MG63 (cell line): Measurements from ENCODE around the gene RBSN. TPM values are rescaled to one million over a fixed set of nuclear protein-coding genes. Genes with fewer than 3 reads are reported as not detected.

ENCODE experiments used
- DNase-seq: peaks from one replicate; pipeline ENCODE4 v3.0.0-alpha.2; 2020
- H3K27me3 ChIP-seq: fragments of 250-450 bp; sonication (Bioruptor Pico); 2 replicates; pipeline ENCODE4 v1.5.1; 2020; ENCODE audit warnings: mild to moderate bottlenecking, moderate library complexity
- H3K36me3 ChIP-seq: fragments of 250-450 bp; sonication (Bioruptor Pico); 2 replicates; pipeline ENCODE4 v1.5.1; 2020; ENCODE audit warnings: mild to moderate bottlenecking, moderate library complexity
- H3K4me3 ChIP-seq: fragments of 250-450 bp; sonication (Bioruptor Pico); 2 replicates; pipeline ENCODE4 v1.5.1; 2020; ENCODE audit warnings: mild to moderate bottlenecking, moderate library complexity
- H3K9me3 ChIP-seq: fragments of 250-450 bp; sonication (Bioruptor Pico); 2 replicates; pipeline ENCODE4 v1.5.1; 2020; ENCODE audit warnings: mild to moderate bottlenecking, moderate library complexity
- total RNA-seq: library from RNA; depleted of rRNA; stranded (reverse); fragments of >200 nt; shearing (Covaris generic); gene quantifications from 2 replicates; pipeline ENCODE4 v1.2.3, GENCODE V29; 2014; ENCODE audit warnings: low replicate concordance

RBSN gene
- total RNA-seq, 1 experiment from 2014 or later = 13.3 TPM

GRCh38 chr3:15108082-15108545, 9.2 kb upstream of the RBSN start:
- Histone ChIP-seq H3K9me3 (no peaks in the 10 kb centered on the region), H3K36me3 (no peaks in the 10 kb centered on the region), H3K4me3 (no peak overlapping the region), H3K27me3 (no peaks in the 10 kb centered on the region)
- DNase-seq = peak; percentile 58

GRCh38 chr3:15107075-15107947, 8.4 kb upstream of the RBSN start:
- no peaks in the 10 kb centered on the region for H3K27me3 ChIP-seq
- DNase-seq = no peak
- H3K9me3 ChIP-seq = no peaks in the 10 kb centered on the region
- no peaks in the 10 kb centered on the region for H3K36me3 ChIP-seq
- no peak overlapping the region for H3K4me3 ChIP-seq

- peak; percentile 81 for DNase-seq
- Histone ChIP-seq H3K9me3 (no peaks in the 10 kb centered on the region), H3K4me3 (no peak overlapping the region), H3K27me3 (no peaks in the 10 kb centered on the region), H3K36me3 (no peaks in the 10 kb centered on the region)
Measured at GRCh38 chr3:15102836-15103235, 3.9 kb upstream of the RBSN start.

- Histone ChIP-seq H3K36me3 (no peaks in the 10 kb centered on the region), H3K27me3 (no peaks in the 10 kb centered on the region), H3K4me3 (no peak overlapping the region), H3K9me3 (no peaks in the 10 kb centered on the region)
- DNase-seq = peak; percentile 94
Measured at GRCh38 chr3:15102256-15102655, 3.3 kb upstream of the RBSN start.

- Histone ChIP-seq H3K4me3 (peak overlapping the region; percentile 94), H3K36me3 (peaks cover 11% of the 10 kb centered on the region), H3K27me3 (no peaks in the 10 kb centered on the region), H3K9me3 (no peaks in the 10 kb centered on the region)
- DNase-seq = no peak
Measured at GRCh38 chr3:15099364-15100098, 583 bp upstream of the RBSN start.

- no peaks in the 10 kb centered on the region for H3K27me3 ChIP-seq
- peaks cover 12% of the 10 kb centered on the region for H3K36me3 ChIP-seq
- H3K4me3 ChIP-seq = peak overlapping the region; percentile 94
- no peaks in the 10 kb centered on the region for H3K9me3 ChIP-seq
- DNase-seq = no peak
Measured at GRCh38 chr3:15097891-15098290, 1.1 kb downstream of the RBSN start.

GRCh38 chr3:15096046-15096445, 2.9 kb downstream of the RBSN start:
- Histone ChIP-seq H3K36me3 (peaks cover 12% of the 10 kb centered on the region), H3K9me3 (no peaks in the 10 kb centered on the region), H3K4me3 (no peak overlapping the region), H3K27me3 (no peaks in the 10 kb centered on the region)
- no peak for DNase-seq

GRCh38 chr3:15094187-15094875, 4.6 kb downstream of the RBSN start:
- DNase-seq = no peak

GRCh38 chr3:15092686-15093085, 6.3 kb downstream of the RBSN start:
- peaks cover 20% of the 10 kb centered on the region for H3K36me3 ChIP-seq
- no peak overlapping the region for H3K4me3 ChIP-seq
- no peak for DNase-seq
- no peaks in the 10 kb centered on the region for H3K27me3 ChIP-seq
- no peaks in the 10 kb centered on the region for H3K9me3 ChIP-seq

More at GRCh38 chr3:15094187-15094875, 4.6 kb downstream of the RBSN start:
- Histone ChIP-seq H3K36me3 (peaks cover 20% of the 10 kb centered on the region), H3K27me3 (no peaks in the 10 kb centered on the region), H3K9me3 (no peaks in the 10 kb centered on the region), H3K4me3 (no peak overlapping the region)

- no peaks in the 10 kb centered on the region for H3K9me3 ChIP-seq
- DNase-seq = no peak
- peaks cover 20% of the 10 kb centered on the region for H3K36me3 ChIP-seq
- no peaks in the 10 kb centered on the region for H3K27me3 ChIP-seq
- H3K4me3 ChIP-seq = no peak overlapping the region
Measured at GRCh38 chr3:15091575-15091974, 7.4 kb downstream of the RBSN start.

GRCh38 chr3:15089201-15089600, 9.7 kb downstream of the RBSN start:
- Histone ChIP-seq H3K36me3 (peaks cover 10% of the 10 kb centered on the region), H3K4me3 (no peak overlapping the region), H3K27me3 (no peaks in the 10 kb centered on the region), H3K9me3 (no peaks in the 10 kb centered on the region)
- no peak for DNase-seq

GRCh38 chr3:15086699-15087098, 12.2 kb downstream of the RBSN start:
- Histone ChIP-seq H3K36me3 (peaks cover 12% of the 10 kb centered on the region), H3K4me3 (no peak overlapping the region), H3K9me3 (no peaks in the 10 kb centered on the region), H3K27me3 (no peaks in the 10 kb centered on the region)
- no peak for DNase-seq

GRCh38 chr3:15086263-15086662, 12.7 kb downstream of the RBSN start:
- H3K36me3 ChIP-seq = peaks cover 12% of the 10 kb centered on the region
- DNase-seq = no peak

GRCh38 chr3:15083252-15083651, 15.7 kb downstream of the RBSN start:
- Histone ChIP-seq H3K36me3 (peaks cover 11% of the 10 kb centered on the region), H3K27me3 (no peaks in the 10 kb centered on the region), H3K9me3 (no peaks in the 10 kb centered on the region), H3K4me3 (no peak overlapping the region)
- no peak for DNase-seq

More at GRCh38 chr3:15086263-15086662, 12.7 kb downstream of the RBSN start:
- Histone ChIP-seq H3K27me3 (no peaks in the 10 kb centered on the region), H3K4me3 (no peak overlapping the region), H3K9me3 (no peaks in the 10 kb centered on the region)

GRCh38 chr3:15081960-15082664, 16.8 kb downstream of the RBSN start:
- Histone ChIP-seq H3K9me3 (no peaks in the 10 kb centered on the region), H3K36me3 (peaks cover 15% of the 10 kb centered on the region), H3K27me3 (no peaks in the 10 kb centered on the region), H3K4me3 (no peak overlapping the region)
- DNase-seq = no peak

- no peak for DNase-seq
- H3K4me3 ChIP-seq = no peak overlapping the region
- no peaks in the 10 kb centered on the region for H3K27me3 ChIP-seq
- no peaks in the 10 kb centered on the region for H3K9me3 ChIP-seq
- H3K36me3 ChIP-seq = peaks cover 22% of the 10 kb centered on the region
Measured at GRCh38 chr3:15079091-15079490, 19.9 kb downstream of the RBSN start.
